Panc1 (cell line): ENCODE results near the gene SLC6A1. TPM values are rescaled to one million over a fixed set of nuclear protein-coding genes. Genes with fewer than 3 reads are reported as not detected.

Source experiments
- ATAC-seq: fragments of 200-7000 bp; cut with Tn5 transposase; 2 replicates; pipeline ENCODE4 v1.9.1; 2020; ENCODE audit warnings: mild to moderate bottlenecking, moderate library complexity
- BruUV-seq: library from RNA; stranded (reverse); fragments of 400-500 nt; replicated peaks from 2 replicates; lab custom pipeline; 2021; lab: Mats Ljungman, UMichigan
- CTCF ChIA-PET: fragments of 300-600 bp; sonication (Branson Sonifier 250); formaldehyde crosslinking; loops from one replicate; lab custom pipeline; 2022; ENCODE audit warnings: antibody characterized with exemption; lab: Charles Lee
- POLR2A ChIA-PET: fragments of 300-600 bp; sonication (Branson Sonifier 250); formaldehyde crosslinking; loops from one replicate; lab custom pipeline; 2022; ENCODE audit warnings: antibody characterized with exemption; lab: Charles Lee
- DNase-seq: peaks from one replicate; pipeline ENCODE4 v3.0.0-alpha.2; 2010; ENCODE audit warnings: low read depth, low spot score
- H3K27ac ChIP-seq: 2 replicates; pipeline ENCODE4 v1.5.1; 2011; ENCODE audit warnings: mild to moderate bottlenecking, low read length, inconsistent platforms
- H3K27me3 ChIP-seq: fragments of 200-500 bp; sonication (Bioruptor generic); 2 replicates; pipeline ENCODE4 v1.6.0; 2014; ENCODE audit warnings: low read length, inconsistent platforms; ENCODE audit not compliant: control insufficient read depth, insufficient read depth
- H3K36me3 ChIP-seq: fragments of 200-500 bp; sonication (Bioruptor generic); 2 replicates; pipeline ENCODE4 v1.5.1; 2014; ENCODE audit warnings: inconsistent platforms, mild to moderate bottlenecking, low read length, moderate library complexity; ENCODE audit not compliant: control insufficient read depth, insufficient read depth
- H3K4me1 ChIP-seq: 2 replicates; pipeline ENCODE4 v1.5.1; 2011; ENCODE audit warnings: inconsistent platforms, mild to moderate bottlenecking, low read length, moderate library complexity; ENCODE audit not compliant: control insufficient read depth, insufficient read depth
- H3K4me3 ChIP-seq, 2 experiments: 2 replicates each; pipeline ENCODE4 v1.5.1; 2011 to 2012; ENCODE audit warnings: low read depth in 2 of 2, low read length in 2 of 2, mild to moderate bottlenecking in 2 of 2, inconsistent platforms in 1 of 2, moderate library complexity in 1 of 2
- H3K9me3 ChIP-seq: fragments of 200-500 bp; sonication (Bioruptor generic); 2 replicates; pipeline ENCODE4 v1.5.1; 2014; ENCODE audit warnings: low read depth, mild to moderate bottlenecking, inconsistent platforms, low read length, moderate library complexity; ENCODE audit not compliant: control insufficient read depth, insufficient read depth
- CTCF ChIP-seq: fragments of 450-650 bp; IDR thresholded peaks from 2 replicates; pipeline ENCODE4 v1.5.1; 2017; ENCODE audit warnings: mild to moderate bottlenecking
- POLR2AphosphoS5 ChIP-seq: IDR thresholded peaks from 2 replicates; pipeline ENCODE4 v1.6.1; 2012; ENCODE audit warnings: mild to moderate bottlenecking, low read depth, low read length, moderate library complexity
- REST ChIP-seq, 2 experiments: IDR thresholded peaks; 2 replicates each; pipeline ENCODE4 v1.6.1; 2011 to 2012; ENCODE audit warnings: low read depth in 2 of 2, control low read depth in 1 of 2, low read length in 1 of 2, mild to moderate bottlenecking in 1 of 2, moderate library complexity in 1 of 2; ENCODE audit not compliant: insufficient read depth in 1 of 2
- SIN3A ChIP-seq: IDR thresholded peaks from 2 replicates; pipeline ENCODE4 v1.6.1; 2012; ENCODE audit warnings: low read depth, mild to moderate bottlenecking, low read length, moderate library complexity, borderline replicate concordance; ENCODE audit not compliant: insufficient read depth
- TCF7L2 ChIP-seq: IDR thresholded peaks from 2 replicates; pipeline ENCODE4 v1.6.1; 2011; ENCODE audit warnings: mild to moderate bottlenecking, low read depth, low read length, inconsistent platforms
- in situ Hi-C: cut with HindIII; loops from 2 replicates; pipeline ENCODE4 v1.10.0; 2016; ENCODE audit warnings: low sequenced_read_pairs, low pct_unique_long_range_greater_than_20kb
- intact Hi-C: fragments of 100-400 bp; cut with micrococcal nuclease; formaldehyde crosslinking; loops from one replicate; pipeline ENCODE4 v1.10.0; 2022; ENCODE audit not compliant: unreplicated experiment
- total RNA-seq: library from RNA; stranded (reverse); gene quantifications from one replicate; pipeline ENCODE4 v1.2.1, GENCODE V29; 2021; ENCODE audit not compliant: unreplicated experiment

The SLC6A1 gene
- total RNA-seq, 1 experiment from 2014 or later, result not detected

GRCh38 chr3:10981031-10981430 lies 11.5 kb upstream of the SLC6A1 start:
- DNase-seq (no peak), ATAC-seq (no peak)
- ChIA-PET POLR2A (no interaction called here), CTCF (no interaction called here)
- in situ Hi-C loops (no loop called here), intact Hi-C loops (no loop called here)
- Histone ChIP-seq H3K36me3 (no peaks in the 10 kb centered on the region), H3K27me3 (peaks cover 5% of the 10 kb centered on the region), H3K9me3 (no peaks in the 10 kb centered on the region), H3K4me1 (no peaks in the 10 kb centered on the region), H3K27ac (no peak overlapping the region), H3K4me3 (no peak overlapping the region)
- TF ChIP-seq POLR2AphosphoS5 (no peak), TCF7L2 (no peak), SIN3A (no peak), REST (IDR thresholded peaks at IDR 0.05; ENCODE audit: insufficient read depth in 1 of 2, low read depth in 2 of 2, low read length in 1 of 2) (no peak), CTCF (no peak)
- no TSS peak for BruUV-seq

GRCh38 chr3:10981961-10982360 lies 10.6 kb upstream of the SLC6A1 start:
- CTCF ChIA-PET, result no interaction called here
- no TSS peak for BruUV-seq
- peaks cover 5% of the 10 kb centered on the region for H3K27me3 ChIP-seq
- no peak overlapping the region for H3K27ac ChIP-seq
- in situ Hi-C loops (no loop called here), intact Hi-C loops (no loop called here)
- no peaks in the 10 kb centered on the region for H3K9me3 ChIP-seq
- POLR2A ChIA-PET, result no interaction called here
- DNase-seq, result no peak
- no peak overlapping the region for H3K4me3 ChIP-seq
- TF ChIP-seq REST (IDR thresholded peaks at IDR 0.05; ENCODE audit: insufficient read depth in 1 of 2, low read depth in 2 of 2, low read length in 1 of 2) (no peak), SIN3A (no peak), CTCF (no peak), TCF7L2 (no peak), POLR2AphosphoS5 (no peak)
- no peaks in the 10 kb centered on the region for H3K36me3 ChIP-seq
- H3K4me1 ChIP-seq, result no peaks in the 10 kb centered on the region
- ATAC-seq, result no peak
